HuH-7.5 (cell line): ENCODE measurements around the gene CAMP.
A peak's percentile ranks its signal among the peaks of the same experiment; 100 is the strongest.

Experiments used
- DNase-seq: peaks from one replicate; pipeline ENCODE4 v3.0.0; 2011; ENCODE audit warnings: low spot score

The CAMP gene

GRCh38 chr3:48215019-48215418, 8.3 kb upstream of the CAMP start:
- no peak for DNase-seq

- no peak for DNase-seq
Observed at GRCh38 chr3:48215466-48215865, 7.8 kb upstream of the CAMP start.

GRCh38 chr3:48215876-48216275, 7.4 kb upstream of the CAMP start:
- no peak for DNase-seq

GRCh38 chr3:48217449-48217848, 5.8 kb upstream of the CAMP start:
- DNase-seq: no peak

- DNase-seq: no peak
Observed at GRCh38 chr3:48218537-48218936, 4.8 kb upstream of the CAMP start.

GRCh38 chr3:48219543-48219942, 3.8 kb upstream of the CAMP start:
- no peak for DNase-seq

GRCh38 chr3:48220746-48221145, 2.5 kb upstream of the CAMP start:
- DNase-seq: no peak

GRCh38 chr3:48225587-48225986, 2.3 kb downstream of the CAMP start:
- DNase-seq: no peak

- no peak for DNase-seq
Observed at GRCh38 chr3:48226939-48227338, 3.6 kb downstream of the CAMP start.

- no peak for DNase-seq
Observed at GRCh38 chr3:48232232-48232631, 8.9 kb downstream of the CAMP start.

GRCh38 chr3:48232734-48233133, 9.4 kb downstream of the CAMP start:
- peak; percentile 75 for DNase-seq

- no peak for DNase-seq
Observed at GRCh38 chr3:48233542-48233941, 10.2 kb downstream of the CAMP start.

- DNase-seq: no peak
Observed at GRCh38 chr3:48236531-48236930, 13.2 kb downstream of the CAMP start.

- DNase-seq: no peak
Observed at GRCh38 chr3:48238531-48239085, 15.3 kb downstream of the CAMP start.

GRCh38 chr3:48240000-48240963, 17.0 kb downstream of the CAMP start:
- no peak for DNase-seq

- DNase-seq: no peak
Observed at GRCh38 chr3:48241796-48242455, 18.6 kb downstream of the CAMP start.

GRCh38 chr3:48243886-48244285, 20.6 kb downstream of the CAMP start:
- DNase-seq: no peak

GRCh38 chr3:48244461-48244860, 21.2 kb downstream of the CAMP start:
- DNase-seq: no peak

GRCh38 chr3:48245136-48245535, 21.8 kb downstream of the CAMP start:
- no peak for DNase-seq

GRCh38 chr3:48247401-48247811, 24.1 kb downstream of the CAMP start:
- DNase-seq: no peak

GRCh38 chr3:48248095-48248850, 25.0 kb downstream of the CAMP start:
- no peak for DNase-seq

GRCh38 chr3:48256557-48256956, 33.3 kb downstream of the CAMP start:
- no peak for DNase-seq
